HG02759 (cell line): Measurements from ENCODE around the gene KAT6B.
A peak's percentile ranks its signal among the peaks of the same experiment; 100 is the strongest.
"Not testable (repeated sequence)": the region's sequence is repeated elsewhere in the genome, so short reads cannot be mapped to it uniquely, and the experiment has no call there.

ENCODE experiments used
- ATAC-seq: cut with Tn5 transposase; IDR thresholded peaks from one replicate; pipeline ENCODE4 v1.9.1; 2021; ENCODE audit warnings: mild to moderate bottlenecking, moderate library complexity; ENCODE audit not compliant: unreplicated experiment

Gene KAT6B

GRCh38 chr10:74887614-74888284 lies 61.3 kb downstream of the KAT6B start:
- no peak for ATAC-seq

- ATAC-seq: no peak
Measured at GRCh38 chr10:74888962-74889661, 62.7 kb downstream of the KAT6B start.

DNA sequence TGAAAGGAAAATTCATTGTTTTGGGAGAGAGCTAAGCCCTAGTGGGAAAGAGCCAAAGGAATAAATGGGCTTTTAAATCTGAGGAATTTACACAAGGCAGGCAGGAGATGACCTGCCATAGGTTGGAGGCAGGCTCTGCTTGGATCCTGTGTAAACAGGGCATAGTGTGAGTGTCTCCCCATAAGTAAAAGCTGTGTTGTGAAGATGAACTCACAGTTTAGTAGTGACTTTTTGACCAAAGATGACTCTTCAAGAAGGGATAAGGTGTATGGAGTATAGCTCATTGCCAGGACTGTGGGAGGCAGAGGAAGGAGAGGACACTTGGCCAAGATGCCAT lies 63.2 kb downstream of the KAT6B start:
- ATAC-seq: no peak

GRCh38 chr10:74890460-74890859 lies 64.1 kb downstream of the KAT6B start:
- ATAC-seq: no peak

DNA sequence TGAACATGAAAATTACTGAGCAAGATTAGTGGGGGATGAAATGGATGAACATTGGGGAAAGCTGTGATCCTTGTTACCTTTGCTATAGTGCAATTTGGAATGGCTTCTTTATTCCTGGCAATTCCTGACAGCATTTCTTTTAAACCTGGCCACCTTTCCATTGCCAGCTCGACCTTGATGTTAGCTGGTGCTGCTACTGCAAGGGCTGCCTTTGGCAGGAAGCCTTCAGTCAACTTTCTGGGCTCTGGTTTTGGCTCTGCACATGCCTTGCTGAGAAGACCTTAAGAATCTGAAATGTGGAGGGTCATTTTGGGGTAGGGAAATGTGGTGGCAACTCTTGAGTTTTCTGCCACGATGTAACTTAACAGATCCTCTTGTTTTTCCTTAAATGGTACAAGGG lies 64.7 kb downstream of the KAT6B start:
- ATAC-seq: no peak

DNA sequence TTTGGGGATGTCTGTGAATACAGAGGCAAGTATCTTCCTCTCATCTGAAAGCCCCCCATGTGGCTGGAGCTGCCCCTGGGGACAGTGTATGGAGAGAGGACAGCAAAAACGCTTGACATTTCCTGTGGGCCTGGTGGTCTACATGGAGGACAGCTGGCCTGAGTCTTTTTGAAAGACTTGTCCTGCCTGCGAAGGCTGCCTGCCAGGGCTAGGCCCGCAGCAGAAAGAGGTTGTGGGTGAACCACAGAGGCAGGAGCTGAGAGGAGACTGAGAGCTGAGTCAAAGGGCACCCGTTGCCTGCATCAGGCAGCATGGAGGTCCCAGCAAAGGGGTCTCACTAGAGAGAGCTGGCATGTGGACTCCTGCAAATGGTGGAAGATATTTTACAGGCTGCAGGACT lies 66.4 kb downstream of the KAT6B start:
- ATAC-seq: no peak

DNA sequence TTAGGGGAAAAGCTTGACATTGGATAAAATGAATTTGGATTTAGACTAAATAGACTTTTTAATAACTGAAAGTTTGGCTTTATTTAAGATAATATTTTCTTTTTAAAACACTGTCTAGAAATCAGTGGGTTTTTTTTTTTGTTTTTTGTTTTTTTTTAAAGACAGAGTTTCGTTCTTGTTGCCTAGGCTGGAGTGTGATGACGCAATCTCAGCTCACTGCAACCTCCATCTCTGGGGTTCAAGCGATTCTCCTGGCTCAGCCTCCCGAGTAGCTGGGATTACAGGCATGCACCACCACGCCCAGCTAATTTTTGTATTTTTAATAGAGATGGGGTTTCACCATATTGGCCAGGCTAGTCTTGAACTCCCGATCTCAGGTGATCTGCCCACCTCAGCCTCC lies 66.9 kb downstream of the KAT6B start:
- ATAC-seq: not testable (repeated sequence)

- ATAC-seq: no peak
Measured at GRCh38 chr10:74896788-74897527, 70.6 kb downstream of the KAT6B start.

DNA sequence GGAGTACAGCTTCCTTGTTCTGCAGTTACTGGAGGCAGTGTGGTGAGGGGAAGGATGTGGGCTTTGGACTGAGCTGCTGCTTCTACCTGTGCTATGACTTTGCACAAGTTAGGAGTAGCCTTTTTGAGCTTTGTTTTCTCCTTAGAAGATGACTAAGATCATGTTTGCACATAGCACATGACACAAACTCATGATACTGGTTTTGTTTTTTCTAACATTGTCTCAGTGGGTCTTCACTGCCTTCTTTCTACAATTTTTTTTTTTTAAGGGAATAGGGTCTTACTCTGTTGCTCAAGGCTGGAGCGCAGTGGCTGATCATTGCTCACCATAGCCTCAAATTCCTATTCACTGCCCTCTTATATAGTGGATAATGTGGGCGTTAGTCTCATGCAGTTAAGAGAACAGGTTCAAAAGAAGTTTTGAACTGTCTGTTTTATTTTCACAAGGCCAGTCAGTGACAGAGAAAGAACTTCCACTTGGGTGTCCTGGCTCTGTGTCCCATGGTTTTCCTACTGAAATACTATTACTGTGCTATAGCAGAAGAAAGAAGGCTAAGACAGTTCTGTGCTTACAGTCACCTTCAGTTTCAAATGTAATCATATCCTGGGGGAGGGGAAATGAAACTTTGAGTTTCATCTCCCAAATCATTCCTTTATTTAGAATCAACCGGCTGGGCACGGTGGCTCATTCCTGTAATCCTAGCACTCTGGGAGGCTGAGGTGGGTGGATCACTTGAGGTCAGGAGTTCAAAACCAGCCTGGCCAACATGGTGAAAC lies 72.0 kb downstream of the KAT6B start:
- ATAC-seq: peak; percentile 75

- ATAC-seq: peak; percentile 59
Measured at GRCh38 chr10:74900297-74900696, 73.9 kb downstream of the KAT6B start.

DNA sequence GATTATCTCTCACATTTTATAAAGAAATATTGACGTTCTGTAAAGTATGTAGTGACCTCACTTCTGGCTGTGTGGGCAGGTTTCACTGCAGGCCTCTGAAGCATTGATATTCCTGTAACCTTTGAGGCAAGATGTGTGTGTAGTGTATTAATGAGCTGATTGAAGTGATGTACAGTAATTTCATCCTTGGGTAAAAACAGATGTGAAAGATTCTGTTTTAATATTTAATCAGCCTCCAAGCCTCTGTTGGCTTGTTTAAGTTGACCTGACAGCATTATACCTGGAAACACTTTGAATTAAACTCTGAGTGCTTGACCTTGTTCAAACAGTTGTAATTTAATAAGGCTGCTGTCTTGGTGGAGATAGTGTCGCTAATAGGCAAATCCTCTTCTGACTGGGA lies 74.9 kb downstream of the KAT6B start:
- ATAC-seq: no peak

GRCh38 chr10:74901867-74902450 lies 75.6 kb downstream of the KAT6B start:
- ATAC-seq: no peak

- no peak for ATAC-seq
Measured at GRCh38 chr10:74903491-74903890, 77.1 kb downstream of the KAT6B start.

DNA sequence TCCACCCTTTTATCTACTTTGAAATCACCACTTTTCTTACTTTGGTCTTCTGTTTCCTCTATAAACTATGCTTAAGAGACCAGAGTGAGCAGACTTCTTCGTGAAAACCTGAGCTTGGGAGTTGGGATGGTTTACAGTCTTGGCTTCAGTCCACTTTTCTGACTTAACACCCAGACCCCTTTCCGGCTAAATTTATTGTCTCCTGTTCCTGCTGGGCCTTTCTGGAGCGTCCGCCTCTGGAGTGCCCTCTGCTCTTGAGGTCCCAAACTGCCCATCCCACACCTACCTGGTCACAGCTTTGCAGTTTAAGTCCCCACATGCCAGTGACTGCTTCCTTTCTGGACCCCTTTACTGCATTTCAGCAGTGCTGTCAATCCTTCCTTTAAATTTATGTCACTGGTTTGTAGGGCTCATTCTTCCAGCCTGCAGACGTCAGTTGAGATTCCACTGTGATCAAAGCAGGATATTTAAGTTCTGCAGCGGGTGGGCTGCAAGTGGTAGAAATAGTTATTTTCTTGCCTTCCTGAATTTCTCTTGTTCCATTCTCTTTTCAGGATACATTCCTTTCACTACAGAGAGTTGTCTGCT lies 80.3 kb downstream of the KAT6B start:
- ATAC-seq: no peak

DNA sequence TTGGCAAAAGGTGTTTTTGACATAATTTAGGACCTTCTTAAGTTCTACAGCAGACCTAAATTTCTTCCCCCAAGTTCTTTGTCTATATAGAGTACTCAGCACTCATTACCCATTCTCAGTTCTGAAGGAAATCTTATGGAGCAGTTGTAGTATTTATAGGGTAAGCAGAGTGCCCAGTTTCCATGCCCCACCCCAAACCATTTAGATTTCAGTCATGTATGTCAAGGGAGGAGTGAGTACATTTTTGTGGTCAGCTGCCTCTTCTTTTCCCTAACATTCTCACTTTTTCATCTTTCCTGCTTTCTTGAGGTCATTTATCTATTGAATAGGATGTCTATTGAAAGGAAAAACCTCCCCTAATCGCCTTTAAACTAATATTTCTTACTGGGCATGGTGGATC lies 83.3 kb downstream of the KAT6B start:
- no peak for ATAC-seq

DNA sequence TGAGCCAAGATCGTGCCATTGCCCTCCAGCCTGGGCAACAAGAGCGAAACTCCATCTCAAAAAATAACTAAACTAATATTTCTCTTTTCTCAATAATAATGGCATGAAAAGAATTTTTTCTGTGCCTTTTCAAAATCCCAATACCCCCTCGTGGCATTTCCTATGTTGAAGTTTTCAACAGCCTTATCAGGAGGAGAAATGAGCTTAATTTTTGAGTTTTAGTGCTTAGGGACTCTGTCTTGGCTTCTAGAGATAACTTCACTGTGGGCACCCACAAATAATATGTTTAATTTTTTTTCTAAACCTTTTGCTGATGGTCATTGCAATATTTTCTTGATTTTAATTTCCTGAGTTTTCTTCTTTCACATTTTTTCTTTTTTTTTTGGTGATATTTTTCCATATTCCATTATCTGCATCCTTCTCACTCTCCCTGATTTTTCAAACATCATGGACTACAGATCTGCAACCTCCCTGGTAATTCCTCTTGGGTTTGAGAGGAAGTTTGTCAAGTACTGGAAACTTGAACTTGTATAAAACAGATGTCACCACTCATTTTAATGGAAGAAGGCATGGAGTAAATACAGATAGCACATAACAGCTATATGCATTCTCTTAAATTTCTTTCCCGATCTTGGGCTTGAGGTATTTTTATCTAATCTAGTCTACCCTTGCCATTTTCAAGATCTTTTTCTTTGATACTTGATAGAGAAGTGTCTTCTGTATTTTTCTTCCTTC lies 84.0 kb downstream of the KAT6B start:
- no peak for ATAC-seq

DNA sequence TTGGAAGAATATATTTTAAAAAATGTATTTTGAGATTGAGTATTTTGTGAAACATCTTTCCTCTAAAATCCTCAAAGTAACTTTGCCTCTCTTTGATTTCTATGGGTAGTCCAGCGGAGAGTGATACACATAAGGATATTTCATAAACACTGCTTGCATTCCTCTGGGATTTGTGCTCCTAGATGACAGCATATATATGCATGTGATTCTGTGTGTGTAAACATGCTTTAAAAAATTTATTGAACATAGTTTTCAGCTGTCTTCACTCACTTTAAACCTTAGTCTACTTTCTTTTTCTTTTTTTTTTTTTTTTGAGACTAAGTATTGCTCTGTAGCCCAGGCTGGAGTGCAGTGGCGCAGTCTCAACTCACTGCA lies 84.6 kb downstream of the KAT6B start:
- ATAC-seq: no peak

- ATAC-seq: no peak
Measured at GRCh38 chr10:74912182-74912581, 85.8 kb downstream of the KAT6B start.

- ATAC-seq: no peak
Measured at GRCh38 chr10:74912682-74913081, 86.3 kb downstream of the KAT6B start.

DNA sequence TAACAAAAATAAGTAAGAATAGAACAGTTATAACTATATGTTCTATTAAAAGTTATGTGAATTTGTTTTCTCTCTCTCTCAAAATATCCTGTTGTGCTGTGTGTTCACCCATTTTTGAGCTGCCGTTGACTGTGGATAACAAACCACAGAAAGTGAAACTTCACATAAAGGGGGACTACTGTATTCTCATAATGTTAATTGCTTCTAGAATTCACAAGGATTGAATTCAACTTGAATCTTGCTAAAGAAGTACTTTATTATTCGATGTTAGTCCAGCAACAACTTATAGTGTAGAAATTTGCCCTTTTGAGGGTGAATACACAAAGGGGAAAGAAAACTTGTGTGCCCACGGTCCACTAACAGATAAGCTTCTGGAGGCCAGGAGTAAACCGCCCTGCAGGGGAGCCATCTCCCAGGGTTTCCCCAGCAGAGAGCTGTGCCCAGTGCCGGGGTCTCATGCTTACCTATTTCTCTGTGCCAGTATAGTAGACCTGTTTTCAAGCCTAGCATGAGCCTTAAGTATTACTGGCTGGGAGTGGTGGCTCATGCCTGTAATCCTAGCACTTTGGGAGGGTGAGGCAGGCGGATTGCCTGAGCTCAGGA lies 87.1 kb downstream of the KAT6B start:
- peak; percentile 38 for ATAC-seq
